Measurements from ENCODE around the gene TBC1D3I.
"Not testable (repeated sequence)": the region's sequence is repeated elsewhere in the genome, so short reads cannot be mapped to it uniquely, and the experiment has no call there.

TBC1D3I gene

DNA sequence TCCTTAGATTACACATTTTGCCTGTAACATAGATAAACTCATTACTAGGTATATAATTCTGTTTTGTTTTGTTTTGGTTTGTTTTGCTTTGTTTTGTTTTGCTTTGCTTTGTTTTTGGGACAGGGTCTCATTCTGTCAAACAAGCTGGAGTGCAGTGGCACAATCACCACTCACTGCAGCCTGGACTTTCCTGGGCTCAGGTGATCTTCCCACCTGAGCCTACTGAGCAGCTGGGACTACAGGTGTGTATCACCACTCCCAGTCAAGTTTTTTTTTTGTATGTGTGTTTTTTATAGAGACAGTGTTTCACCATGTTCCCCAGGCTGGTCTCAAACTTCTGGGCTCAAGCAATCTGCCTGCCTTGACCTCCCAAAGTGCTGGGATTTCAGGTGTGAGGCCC lies 54.8 kb downstream of the TBC1D3I start:
- H3K4me2 ChIP-seq (ENCODE audit: low read length), result no peak overlapping the region
- no peak for TF ChIP-seq EZH2phosphoT487 (IDR thresholded peaks at IDR 0.05; ENCODE audit: borderline replicate concordance, low read length)
- TF ChIP-seq, protein P1, sequence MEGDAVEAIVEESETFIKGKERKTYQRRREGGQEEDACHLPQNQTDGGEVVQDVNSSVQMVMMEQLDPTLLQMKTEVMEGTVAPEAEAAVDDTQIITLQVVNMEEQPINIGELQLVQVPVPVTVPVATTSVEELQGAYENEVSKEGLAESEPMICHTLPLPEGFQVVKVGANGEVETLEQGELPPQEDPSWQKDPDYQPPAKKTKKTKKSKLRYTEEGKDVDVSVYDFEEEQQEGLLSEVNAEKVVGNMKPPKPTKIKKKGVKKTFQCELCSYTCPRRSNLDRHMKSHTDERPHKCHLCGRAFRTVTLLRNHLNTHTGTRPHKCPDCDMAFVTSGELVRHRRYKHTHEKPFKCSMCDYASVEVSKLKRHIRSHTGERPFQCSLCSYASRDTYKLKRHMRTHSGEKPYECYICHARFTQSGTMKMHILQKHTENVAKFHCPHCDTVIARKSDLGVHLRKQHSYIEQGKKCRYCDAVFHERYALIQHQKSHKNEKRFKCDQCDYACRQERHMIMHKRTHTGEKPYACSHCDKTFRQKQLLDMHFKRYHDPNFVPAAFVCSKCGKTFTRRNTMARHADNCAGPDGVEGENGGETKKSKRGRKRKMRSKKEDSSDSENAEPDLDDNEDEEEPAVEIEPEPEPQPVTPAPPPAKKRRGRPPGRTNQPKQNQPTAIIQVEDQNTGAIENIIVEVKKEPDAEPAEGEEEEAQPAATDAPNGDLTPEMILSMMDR (IDR thresholded peaks at IDR 0.05; ENCODE audit: low read depth, low read length, poor library complexity, severe bottlenecking), result no peak
- no peak overlapping the region for H3K27ac ChIP-seq (ENCODE audit: low read depth, low read length)
- no peaks in the 10 kb centered on the region for H3K36me3 ChIP-seq (ENCODE audit: control insufficient read depth, low read length)
- H3K4me3 ChIP-seq (ENCODE audit: low read length), result no peak overlapping the region
- H4K20me1 ChIP-seq (ENCODE audit: control insufficient read depth, insufficient read depth, low read depth, low read length), result no peaks in the 10 kb centered on the region
- peaks cover 46% of the 10 kb centered on the region for H3K4me1 ChIP-seq (ENCODE audit: control insufficient read depth, low read length)
- no peaks in the 10 kb centered on the region for H3K9me2 ChIP-seq (replicated peaks; ENCODE audit: control insufficient read depth, low read length)
- H3K79me2 ChIP-seq (ENCODE audit: control insufficient read depth, low read length), result no peaks in the 10 kb centered on the region
- no peaks in the 10 kb centered on the region for H3K27me3 ChIP-seq (ENCODE audit: control insufficient read depth, low read length)
- no peaks in the 10 kb centered on the region for H3F3A ChIP-seq (ENCODE audit: control insufficient read depth, insufficient read depth)
- H3K9me3 ChIP-seq (ENCODE audit: control insufficient read depth, insufficient read depth, low read length), result no peaks in the 10 kb centered on the region

- not testable (repeated sequence) for H3F3A ChIP-seq (ENCODE audit: control insufficient read depth, insufficient read depth); H3K36me3 ChIP-seq (ENCODE audit: control insufficient read depth, low read length); H3K27ac ChIP-seq (ENCODE audit: low read depth, low read length); H3K4me3 ChIP-seq (ENCODE audit: low read length); H3K79me2 ChIP-seq (ENCODE audit: control insufficient read depth, low read length); H3K4me2 ChIP-seq (ENCODE audit: low read length); H3K27me3 ChIP-seq (ENCODE audit: control insufficient read depth, low read length); H3K9me2 ChIP-seq (replicated peaks; ENCODE audit: control insufficient read depth, low read length); H4K20me1 ChIP-seq (ENCODE audit: control insufficient read depth, insufficient read depth, low read depth, low read length); H3K9me3 ChIP-seq (ENCODE audit: control insufficient read depth, insufficient read depth, low read length)
- peaks cover 57% of the 10 kb centered on the region for H3K4me1 ChIP-seq (ENCODE audit: control insufficient read depth, low read length)
Observed at GRCh38 chr17:36207383-36207782, 57.0 kb downstream of the TBC1D3I start.

DNA sequence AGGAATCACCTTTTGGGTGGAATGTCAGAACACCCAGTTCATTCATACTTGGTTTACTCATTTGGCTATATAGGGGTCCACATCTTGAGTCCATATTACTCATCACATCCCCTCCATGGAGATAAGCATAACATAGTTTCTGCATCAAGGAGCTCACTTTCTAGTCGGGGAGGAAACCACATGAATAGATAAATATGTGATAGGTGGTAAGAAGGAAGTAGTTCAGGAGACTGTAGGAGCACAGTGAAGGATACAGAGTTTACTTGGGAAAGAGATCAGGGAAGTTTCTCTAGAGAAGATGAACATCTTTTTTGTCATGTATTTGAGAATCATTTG lies 57.9 kb downstream of the TBC1D3I start:
- H3K4me1 ChIP-seq (ENCODE audit: control insufficient read depth, low read length), result peaks cover 58% of the 10 kb centered on the region
- H3K9me3 ChIP-seq (ENCODE audit: control insufficient read depth, insufficient read depth, low read length); H3K36me3 ChIP-seq (ENCODE audit: control insufficient read depth, low read length); H3F3A ChIP-seq (ENCODE audit: control insufficient read depth, insufficient read depth); H3K9me2 ChIP-seq (replicated peaks; ENCODE audit: control insufficient read depth, low read length); H3K4me3 ChIP-seq (ENCODE audit: low read length); H4K20me1 ChIP-seq (ENCODE audit: control insufficient read depth, insufficient read depth, low read depth, low read length); H3K27me3 ChIP-seq (ENCODE audit: control insufficient read depth, low read length); H3K4me2 ChIP-seq (ENCODE audit: low read length); H3K79me2 ChIP-seq (ENCODE audit: control insufficient read depth, low read length); H3K27ac ChIP-seq (ENCODE audit: low read depth, low read length): not testable (repeated sequence)

GRCh38 chr17:36205637-36206485 lies 58.5 kb downstream of the TBC1D3I start:
- Histone ChIP-seq H3K4me2 (ENCODE audit: low read length) (no peak overlapping the region), H3K4me1 (ENCODE audit: control insufficient read depth, low read length) (peaks cover 54% of the 10 kb centered on the region), H3K27me3 (ENCODE audit: control insufficient read depth, low read length) (no peaks in the 10 kb centered on the region), H3K9me2 (replicated peaks; ENCODE audit: control insufficient read depth, low read length) (no peaks in the 10 kb centered on the region), H3K36me3 (ENCODE audit: control insufficient read depth, low read length) (no peaks in the 10 kb centered on the region), H3K4me3 (ENCODE audit: low read length) (no peak overlapping the region), H3K9me3 (ENCODE audit: control insufficient read depth, insufficient read depth, low read length) (no peaks in the 10 kb centered on the region), H4K20me1 (ENCODE audit: control insufficient read depth, insufficient read depth, low read depth, low read length) (no peaks in the 10 kb centered on the region), H3K79me2 (ENCODE audit: control insufficient read depth, low read length) (no peaks in the 10 kb centered on the region), H3F3A (ENCODE audit: control insufficient read depth, insufficient read depth) (no peaks in the 10 kb centered on the region), H3K27ac (ENCODE audit: low read depth, low read length) (no peak overlapping the region)
- no peak for TF ChIP-seq EZH2phosphoT487 (IDR thresholded peaks at IDR 0.05; ENCODE audit: borderline replicate concordance, low read length)
- TF ChIP-seq, protein P1 (IDR thresholded peaks at IDR 0.05; ENCODE audit: low read depth, low read length, poor library complexity, severe bottlenecking), result no peak
